SIG-M5 (cell line): ENCODE results near the gene EIF5A.

ENCODE experiments used
- DNase-seq: peaks from one replicate; lab custom pipeline; 2025; lab: John Stamatoyannopoulos, UW

EIF5A gene

DNA sequence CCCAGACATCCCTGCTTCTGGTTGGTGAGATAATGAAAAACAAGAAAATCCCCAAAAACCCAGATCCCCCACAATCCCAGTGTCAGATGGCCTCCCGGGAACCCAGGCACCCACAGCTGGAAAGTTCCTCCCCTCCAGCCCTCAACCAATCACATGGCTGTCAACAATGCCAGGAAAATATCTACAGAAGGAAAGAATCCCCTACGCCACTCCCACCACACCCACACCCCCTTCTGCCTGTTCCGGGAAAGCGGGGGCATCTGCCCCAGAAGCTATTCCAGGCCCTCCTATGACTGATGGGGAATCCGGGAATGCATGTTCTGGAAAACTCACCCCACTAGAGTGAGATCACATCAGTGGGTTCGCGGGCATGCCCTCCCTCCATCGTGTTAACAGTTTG is 49.3 kb downstream of the EIF5A start:
- DNase-seq, result no peak

GRCh38 chr17:7357381-7357780 is 50.0 kb downstream of the EIF5A start:
- DNase-seq, result no peak

DNA sequence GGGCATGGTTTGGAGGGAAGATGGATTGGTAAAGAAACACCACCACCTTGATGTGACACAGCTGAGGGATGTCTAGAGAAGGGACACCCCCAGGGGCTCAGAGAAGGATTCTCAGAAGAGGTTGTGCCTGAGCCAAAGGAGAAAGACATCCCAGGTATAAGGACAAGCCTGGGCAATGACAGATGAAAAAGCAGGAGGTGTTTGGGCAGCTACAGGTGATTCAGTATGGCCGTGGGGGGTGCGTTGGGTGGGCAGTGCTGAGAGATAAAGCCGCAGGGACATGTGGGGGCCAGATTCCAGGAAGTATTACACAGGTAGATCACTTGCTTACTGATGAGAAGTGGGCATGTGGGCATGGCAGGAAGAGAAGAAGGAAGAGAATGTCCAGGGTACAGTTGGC is 54.5 kb downstream of the EIF5A start:
- no peak for DNase-seq
